Dermis microvascular lymphatic vessel endothelial cell (primary cell): ENCODE measurements around the gene ESRP2. TPM values are rescaled to one million over a fixed set of nuclear protein-coding genes. Genes with fewer than 3 reads are reported as not detected.
A peak's percentile ranks its signal among the peaks of the same experiment; 100 is the strongest.

ENCODE experiments used
- DNase-seq, 2 donors: peaks; one replicate each; pipeline versions ENCODE4 v3.0.0 to v3.0.0-alpha.2; 2010; ENCODE audit warnings: low read depth in 2 of 2
- total RNA-seq: library from RNA; depleted of rRNA; stranded (reverse); fragments of >200 nt; gene quantifications from 2 replicates; pipeline ENCODE4 v1.2.1, GENCODE V29; 2014

ESRP2 gene
- total RNA-seq, 1 donor from 2014 or later = 0.77 TPM

GRCh38 chr16:68264128-68265077 lies 28.5 kb upstream of the ESRP2 start, which contains the start of gene SLC7A6:
TSS of gene SLC7A6 (plus strand) at chr16:68264526. CDS start at chr16:68274727, 10,201 bp downstream.
- peak in 1 of 2 donors; percentile 79 for DNase-seq

GRCh38 chr16:68263559-68264127 lies 27.7 kb upstream of the ESRP2 start:
- DNase-seq = no peak

- no peak for DNase-seq
Observed at GRCh38 chr16:68259007-68259825, 23.3 kb upstream of the ESRP2 start.

GRCh38 chr16:68257906-68258800 lies 22.2 kb upstream of the ESRP2 start:
- peak in 1 of 2 donors; percentile 68 for DNase-seq

- DNase-seq = no peak
Observed at GRCh38 chr16:68257251-68257905, 21.5 kb upstream of the ESRP2 start.

- DNase-seq = no peak
Observed at GRCh38 chr16:68255712-68256111, 19.8 kb upstream of the ESRP2 start.

- no peak for DNase-seq
Observed at GRCh38 chr16:68253721-68254120, 17.8 kb upstream of the ESRP2 start.

- no peak for DNase-seq
Observed at GRCh38 chr16:68252383-68252782, 16.5 kb upstream of the ESRP2 start.

GRCh38 chr16:68251832-68252231 lies 15.9 kb upstream of the ESRP2 start:
- no peak for DNase-seq

GRCh38 chr16:68250951-68251350 lies 15.0 kb upstream of the ESRP2 start:
- no peak for DNase-seq

- DNase-seq = no peak
Observed at GRCh38 chr16:68249371-68249770, 13.4 kb upstream of the ESRP2 start.

- no peak for DNase-seq
Observed at GRCh38 chr16:68247932-68248331, 12.0 kb upstream of the ESRP2 start.

- no peak for DNase-seq
Observed at GRCh38 chr16:68247400-68247799, 11.5 kb upstream of the ESRP2 start.

GRCh38 chr16:68246666-68247065 lies 10.7 kb upstream of the ESRP2 start:
- DNase-seq = no peak

GRCh38 chr16:68246121-68246520 lies 10.2 kb upstream of the ESRP2 start:
- no peak for DNase-seq

GRCh38 chr16:68244903-68245853 lies 9.3 kb upstream of the ESRP2 start, which contains the start of gene PLA2G15:
TSS of gene PLA2G15 (plus strand) at chr16:68245373. CDS start at chr16:68245427, 54 bp downstream.
- DNase-seq = peak; percentile 90 to 97

GRCh38 chr16:68244481-68244902 lies 8.6 kb upstream of the ESRP2 start:
- DNase-seq = no peak

- no peak for DNase-seq
Observed at GRCh38 chr16:68242926-68243858, 7.3 kb upstream of the ESRP2 start.
